H1 (cell line): ENCODE measurements around the gene MUS81. TPM values are rescaled to one million over a fixed set of nuclear protein-coding genes. Genes with fewer than 3 reads are reported as not detected.

Source experiments
- CREB1 ChIP-seq: IDR thresholded peaks from 2 replicates; pipeline ENCODE4 v1.6.1; 2012; ENCODE audit warnings: inconsistent platforms
- EZH2 ChIP-seq: fragments of 200-600 bp; sonication (generic); IDR thresholded peaks from 2 replicates; pipeline ENCODE4 v1.7.1; 2012; ENCODE audit warnings: low read depth, mild to moderate bottlenecking, moderate library complexity, low read length, inconsistent platforms; ENCODE audit not compliant: severe bottlenecking
- GABPA ChIP-seq: IDR thresholded peaks from 2 replicates; pipeline ENCODE4 v1.6.1; 2011; ENCODE audit warnings: mild to moderate bottlenecking, low read length, moderate library complexity, borderline replicate concordance; ENCODE audit not compliant: insufficient read depth
- RAD21 ChIP-seq, 2 experiments: IDR thresholded peaks in 1 of 2; conservative IDR thresholded peaks in 1 of 2; 2 replicates each; pipeline ENCODE4 v1.6.1; 2011; ENCODE audit warnings: low read depth in 2 of 2, low read length in 2 of 2, improper control_type of control experiment in 1 of 2, inconsistent platforms in 1 of 2, mild to moderate bottlenecking in 1 of 2, moderate library complexity in 1 of 2
- SIX5 ChIP-seq: IDR thresholded peaks from 2 replicates; pipeline ENCODE4 v1.6.1; 2011; ENCODE audit warnings: mild to moderate bottlenecking, low read depth, low read length
- TAF7 ChIP-seq: optimal IDR thresholded peaks from 2 replicates; pipeline ENCODE3; 2011; ENCODE audit warnings: low read depth, mild to moderate bottlenecking, inconsistent platforms, low read length, moderate library complexity, borderline replicate concordance
- YY1 ChIP-seq: IDR thresholded peaks from 2 replicates; pipeline ENCODE4 v1.6.1; 2011; ENCODE audit warnings: low read depth, mild to moderate bottlenecking, low read length
- polyA plus RNA-seq, 7 experiments: library from polyadenylated mRNA; depleted of rRNA in 3 of 7; stranded (reverse) in 5 of 7; unstranded in 2 of 7; fragments of >200 nt in 5 of 7; fragments of 200-250 nt in 2 of 7; gene quantifications; 1 replicate in 5 of 7; 2 replicates in 1 of 7; 4 replicates in 1 of 7; pipeline versions ENCODE4 v1.2.1 to v1.2.3, GENCODE V29; 2011 to 2013; ENCODE audit warnings: missing spikeins in 2 of 7, mixed read lengths in 2 of 7
- total RNA-seq: library from RNA; stranded (reverse); fragmentation: NEBNext Ultra II Directional; extraction: Animal tissue kit (Norgen Biotek cat#: 25700); gene quantifications from 2 replicates; pipeline ENCODE4 v1.2.1, GENCODE V29; 2021

MUS81 gene
- total and polyA plus RNA-seq, 2 of the 8 experiments (the other 6 are each of a cell fraction or from before 2014, with no cell fraction given) = 30.2 to 31.5 TPM

GRCh38 chr11:65884716-65885092 lies 24.5 kb downstream of the MUS81 start (continued):
- TF ChIP-seq YY1 (peak; percentile 87), CREB1 (peak; percentile 69), RAD21 (IDR thresholded peaks at IDR 0.05 in 1 of 2, conservative IDR thresholded peaks at IDR 0.05 in 1 of 2; ENCODE audit: low read depth in 2 of 2, low read length in 2 of 2) (peak; percentile 81 to 91), EZH2 (no peak), SIX5 (no peak), GABPA (peak; percentile 59; the same call in 1 of the 2 replicates), TAF7 (peak; percentile 78)
